Colonic mucosa (tissue), 4 donors: ENCODE results near the gene DESI1. TPM values are rescaled to one million over a fixed set of nuclear protein-coding genes. Genes with fewer than 3 reads are reported as not detected.
"Not testable (repeated sequence)": the region's sequence is repeated elsewhere in the genome, so short reads cannot be mapped to it uniquely, and the experiment has no call there.

Source experiments
- DNase-seq: peaks from one replicate; pipeline ENCODE4 v3.0.0-alpha.2; 2020
- H3K27ac ChIP-seq: fragments of 200-600 bp; one replicate; pipeline ENCODE4 v1.8.0; 2021
- H3K27me3 ChIP-seq: fragments of 200-600 bp; one replicate; pipeline ENCODE4 v1.8.0; 2021
- H3K36me3 ChIP-seq: fragments of 200-600 bp; one replicate; pipeline ENCODE4 v1.8.0; 2021
- H3K4me1 ChIP-seq: fragments of 200-600 bp; one replicate; pipeline ENCODE4 v1.8.0; 2021; ENCODE audit warnings: mild to moderate bottlenecking
- H3K4me3 ChIP-seq: fragments of 200-600 bp; one replicate; pipeline ENCODE4 v1.8.0; 2021
- H3K9ac ChIP-seq, 2 donors: one replicate each; pipeline ENCODE4 v1.7.0; 2013; ENCODE audit warnings: control low read depth in 2 of 2, low read depth in 2 of 2, low read length in 2 of 2
- H3K9me3 ChIP-seq: fragments of 200-600 bp; one replicate; pipeline ENCODE4 v1.8.0; 2021
- intact Hi-C: fragments of 100-400 bp; cut with DNase I; formaldehyde crosslinking; loops from one replicate; pipeline ENCODE4 v1.14.1; 2022
- total RNA-seq, 2 donors: library from RNA; stranded (reverse); fragmentation: NEBNext Ultra II Directional in 1 of 2; extraction: Animal tissue kit (Norgen Biotek cat#: 25700) in 1 of 2; gene quantifications; one replicate each; pipeline ENCODE4 v1.2.1, GENCODE V29; 2021
- TF ChIP-seq, protein P1 (sequence below): fragments of 200-600 bp; IDR thresholded peaks from one replicate; pipeline ENCODE4 v1.8.0; 2022; ENCODE audit warnings: antibody characterized with exemption, mild to moderate bottlenecking
- donor health status: healthy.
- donor health status: DM: no; HTN: no; CAD: no.
- donor health status: DM: no; HTN: no; CAD: no.

Gene DESI1
- total RNA-seq, result 10 to 100 TPM; 19.2 to 32.1 TPM

DNA sequence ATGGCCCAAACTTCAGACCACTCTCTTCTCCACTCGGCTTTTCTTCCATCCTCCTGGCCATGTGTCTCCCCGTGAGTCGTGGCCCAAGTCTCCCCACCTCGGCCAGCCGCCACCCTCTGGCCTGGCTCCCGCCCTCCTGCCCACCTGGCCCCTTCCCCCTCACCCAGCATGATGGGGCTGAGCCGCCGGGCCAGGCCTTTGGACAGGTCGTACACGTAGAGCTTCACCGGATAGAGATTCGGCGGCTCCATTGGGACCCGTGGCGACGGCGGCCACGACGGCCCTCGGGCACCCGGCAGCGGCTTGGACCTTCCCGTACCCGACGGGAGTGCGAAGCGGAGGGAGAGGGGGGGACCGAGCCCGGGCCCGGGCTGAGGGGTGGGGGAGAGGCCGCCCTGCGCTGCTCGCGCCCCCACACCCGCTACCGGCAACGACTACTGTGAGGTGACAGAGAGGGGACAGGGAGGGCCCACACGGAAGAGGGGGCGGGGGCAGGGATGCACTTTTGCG lies at the start of gene DESI1:
TSS of gene DESI1 (minus strand) at position 455 of the 510 bp plus-strand sequence. CDS start at position 251, 204 bp downstream.
- H3K9ac ChIP-seq, result peak within 1 kb of the TSS; percentile 94 to 97
- H3K27me3 ChIP-seq, result no peaks in the 10 kb centered on the region
- TF ChIP-seq, protein P1, sequence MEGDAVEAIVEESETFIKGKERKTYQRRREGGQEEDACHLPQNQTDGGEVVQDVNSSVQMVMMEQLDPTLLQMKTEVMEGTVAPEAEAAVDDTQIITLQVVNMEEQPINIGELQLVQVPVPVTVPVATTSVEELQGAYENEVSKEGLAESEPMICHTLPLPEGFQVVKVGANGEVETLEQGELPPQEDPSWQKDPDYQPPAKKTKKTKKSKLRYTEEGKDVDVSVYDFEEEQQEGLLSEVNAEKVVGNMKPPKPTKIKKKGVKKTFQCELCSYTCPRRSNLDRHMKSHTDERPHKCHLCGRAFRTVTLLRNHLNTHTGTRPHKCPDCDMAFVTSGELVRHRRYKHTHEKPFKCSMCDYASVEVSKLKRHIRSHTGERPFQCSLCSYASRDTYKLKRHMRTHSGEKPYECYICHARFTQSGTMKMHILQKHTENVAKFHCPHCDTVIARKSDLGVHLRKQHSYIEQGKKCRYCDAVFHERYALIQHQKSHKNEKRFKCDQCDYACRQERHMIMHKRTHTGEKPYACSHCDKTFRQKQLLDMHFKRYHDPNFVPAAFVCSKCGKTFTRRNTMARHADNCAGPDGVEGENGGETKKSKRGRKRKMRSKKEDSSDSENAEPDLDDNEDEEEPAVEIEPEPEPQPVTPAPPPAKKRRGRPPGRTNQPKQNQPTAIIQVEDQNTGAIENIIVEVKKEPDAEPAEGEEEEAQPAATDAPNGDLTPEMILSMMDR, result no peak
- intact Hi-C loops, result no loop called here
- H3K9me3 ChIP-seq, result no peaks in the 10 kb centered on the region
- H3K4me1 ChIP-seq, result peaks cover 17% of the 10 kb centered on the region
- DNase-seq, result no peak
- peak within 1 kb of the TSS; percentile 98 for H3K4me3 ChIP-seq
- peaks cover 7% of the 10 kb centered on the region for H3K36me3 ChIP-seq
- peak within 1 kb of the TSS; percentile 94 for H3K27ac ChIP-seq

DNA sequence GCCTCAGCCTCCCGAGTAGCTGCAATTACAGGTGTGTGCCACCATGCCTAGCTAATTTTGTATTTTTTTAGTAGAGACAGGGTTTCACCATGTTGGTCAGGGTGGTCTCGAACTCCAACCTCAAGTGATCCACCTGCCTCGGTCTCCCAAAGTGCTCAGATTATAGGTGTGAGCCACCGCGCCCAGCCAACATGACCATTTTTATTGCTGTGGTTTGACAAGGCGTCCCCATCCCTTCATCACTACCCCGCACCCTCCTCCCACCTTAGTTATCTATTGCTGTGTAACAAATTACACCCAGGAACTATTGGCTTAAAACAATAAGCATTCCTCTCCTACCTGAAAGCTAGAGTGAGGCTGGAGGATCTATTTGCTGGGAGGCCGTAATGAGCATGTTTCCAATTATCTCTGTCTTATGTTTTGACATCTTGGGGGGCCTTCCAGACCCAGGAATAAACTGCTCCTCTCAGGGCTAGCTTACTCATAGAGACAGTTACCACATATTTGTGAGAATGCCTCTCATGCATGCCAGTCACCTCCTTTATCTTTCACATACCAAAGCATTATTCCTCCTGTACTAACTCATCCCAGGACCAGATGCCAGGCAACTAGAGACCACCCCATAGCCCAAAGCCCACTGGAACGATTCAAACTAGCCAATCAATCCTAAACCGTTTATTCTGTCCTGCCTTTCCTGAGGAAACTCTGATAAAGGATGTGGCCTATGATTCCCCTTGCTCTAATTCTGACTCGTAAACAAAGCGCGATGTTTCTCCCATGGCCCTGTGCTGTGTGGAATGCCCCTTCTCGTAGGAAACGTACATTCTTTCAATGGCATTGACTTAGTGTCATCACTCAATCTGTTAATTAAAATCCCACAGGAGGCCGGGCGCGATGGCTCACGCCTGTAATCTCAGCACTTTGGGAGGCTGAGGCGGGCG lies 48.4 kb upstream of the DESI1 start:
- Histone ChIP-seq H3K4me1 (no peaks in the 10 kb centered on the region), H3K9me3 (no peaks in the 10 kb centered on the region), H3K36me3 (no peaks in the 10 kb centered on the region), H3K27me3 (no peaks in the 10 kb centered on the region), H3K9ac (no peak overlapping the region), H3K4me3 (no peak overlapping the region), H3K27ac (no peak overlapping the region)
- TF ChIP-seq, protein P1, result no peak
- intact Hi-C loops, result no loop called here
- no peak for DNase-seq

DNA sequence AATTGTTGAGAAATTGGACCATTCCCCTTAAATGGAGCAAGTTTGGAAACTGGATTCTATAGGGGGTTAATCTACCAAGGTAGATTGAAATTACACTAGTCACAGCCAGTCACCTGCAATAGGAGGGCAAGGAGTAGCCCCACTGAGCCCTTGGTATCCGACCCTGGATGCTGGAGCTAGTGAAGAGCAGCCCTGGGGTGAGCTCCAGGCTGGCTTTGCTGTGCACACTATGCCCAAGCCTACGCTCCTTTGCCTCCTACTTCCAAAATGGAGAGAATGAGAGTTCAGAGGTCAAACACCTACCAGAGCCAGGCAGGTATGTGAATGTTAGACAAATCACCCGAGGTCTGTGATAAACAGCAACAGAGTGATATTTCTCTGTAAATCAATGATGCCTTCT lies 44.1 kb upstream of the DESI1 start:
- no peak for DNase-seq
- no peak overlapping the region for H3K27ac ChIP-seq
- no peak overlapping the region for H3K4me3 ChIP-seq
- no peak overlapping the region for H3K9ac ChIP-seq
- TF ChIP-seq, protein P1, result no peak
- H3K36me3 ChIP-seq, result peaks cover 23% of the 10 kb centered on the region
- H3K4me1 ChIP-seq, result no peaks in the 10 kb centered on the region
- intact Hi-C loops, result no loop called here
- H3K27me3 ChIP-seq, result no peaks in the 10 kb centered on the region
- no peaks in the 10 kb centered on the region for H3K9me3 ChIP-seq

DNA sequence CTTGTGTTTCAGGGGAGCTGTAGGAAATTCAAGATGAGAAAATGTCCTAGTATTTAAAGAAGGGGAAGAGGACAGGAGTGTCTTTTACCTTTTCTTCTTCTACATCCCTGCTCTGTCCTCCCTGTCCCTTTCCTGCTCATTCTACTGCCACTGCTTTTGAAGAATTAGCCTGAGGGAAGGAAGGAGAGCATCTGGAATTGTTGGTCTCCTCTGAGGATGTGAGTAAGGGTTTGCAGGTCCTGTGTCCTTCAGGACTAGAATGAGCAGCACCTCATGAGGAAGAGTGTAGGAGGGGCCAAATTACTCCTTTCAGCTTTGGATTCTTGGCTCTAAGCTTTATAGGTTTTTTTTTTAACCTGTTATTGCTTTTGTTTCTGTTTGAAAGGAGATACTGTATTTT lies 43.6 kb upstream of the DESI1 start:
- no peaks in the 10 kb centered on the region for H3K27me3 ChIP-seq
- H3K36me3 ChIP-seq, result peaks cover 26% of the 10 kb centered on the region
- TF ChIP-seq, protein P1, result no peak
- DNase-seq, result no peak
- intact Hi-C loops, result no loop called here
- H3K9me3 ChIP-seq, result no peaks in the 10 kb centered on the region
- no peaks in the 10 kb centered on the region for H3K4me1 ChIP-seq
- H3K27ac ChIP-seq, result no peak overlapping the region
- H3K4me3 ChIP-seq, result no peak overlapping the region
- H3K9ac ChIP-seq, result no peak overlapping the region

DNA sequence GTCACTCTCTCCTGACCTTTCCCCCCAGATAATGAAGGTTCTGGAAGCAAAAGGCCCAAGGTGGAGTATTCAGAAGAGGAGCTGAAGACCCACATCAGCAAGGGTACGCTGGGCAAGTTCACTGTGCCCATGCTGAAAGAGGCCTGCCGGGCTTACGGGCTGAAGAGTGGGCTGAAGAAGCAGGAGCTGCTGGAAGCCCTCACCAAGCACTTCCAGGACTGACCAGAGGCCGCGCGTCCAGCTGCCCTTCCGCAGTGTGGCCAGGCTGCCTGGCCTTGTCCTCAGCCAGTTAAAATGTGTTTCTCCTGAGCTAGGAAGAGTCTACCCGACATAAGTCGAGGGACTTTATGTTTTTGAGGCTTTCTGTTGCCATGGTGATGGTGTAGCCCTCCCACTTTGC lies 42.8 kb upstream of the DESI1 start:
- H3K27ac ChIP-seq, H3K27me3 ChIP-seq, DNase-seq, H3K4me3 ChIP-seq, H3K9me3 ChIP-seq, H3K9ac ChIP-seq, intact Hi-C loops, H3K4me1 ChIP-seq: not testable (repeated sequence)
- peaks cover 30% of the 10 kb centered on the region for H3K36me3 ChIP-seq

DNA sequence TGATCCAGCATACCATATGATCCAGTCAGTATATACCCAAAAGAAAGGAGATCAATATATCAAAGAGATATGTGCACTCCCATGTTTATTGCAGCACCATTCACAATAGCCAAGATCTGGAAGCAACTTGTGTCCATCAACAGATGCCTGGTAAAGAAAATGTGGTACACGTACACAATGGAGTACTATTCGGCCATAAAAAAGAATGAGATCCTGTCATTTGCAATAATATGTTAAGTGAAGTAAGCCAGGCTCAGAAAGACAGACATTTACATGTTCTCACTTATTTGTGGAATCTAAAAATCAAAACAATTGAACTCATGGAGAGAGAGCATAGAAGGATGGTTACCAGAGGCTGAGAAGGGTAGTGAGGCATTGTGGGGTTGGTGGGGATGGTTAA lies 40.9 kb upstream of the DESI1 start:
- DNase-seq, result no peak
- H3K4me3 ChIP-seq, result no peak overlapping the region
- H3K9ac ChIP-seq, result no peak overlapping the region
- no peaks in the 10 kb centered on the region for H3K4me1 ChIP-seq
- TF ChIP-seq, protein P1, result no peak
- no peaks in the 10 kb centered on the region for H3K9me3 ChIP-seq
- H3K27ac ChIP-seq, result no peak overlapping the region
- H3K27me3 ChIP-seq, result no peaks in the 10 kb centered on the region
- H3K36me3 ChIP-seq, result peaks cover 41% of the 10 kb centered on the region
- intact Hi-C loops, result no loop called here
